IgD-negative memory B cell (primary cell): Measurements from ENCODE around the gene UBTF. TPM values are rescaled to one million over a fixed set of nuclear protein-coding genes. Genes with fewer than 3 reads are reported as not detected.

Experiments used
- H3K27ac Mint-ChIP-seq, 3 donors: one replicate each; pipeline ENCODE4 v1.8.0; 2020 to 2022; ENCODE audit warnings: mild to moderate bottlenecking in 3 of 3, mixed read lengths in 3 of 3, moderate library complexity in 1 of 3
- H3K27me3 Mint-ChIP-seq: one replicate; pipeline ENCODE4 v1.8.0; 2021; ENCODE audit warnings: mixed read lengths
- H3K36me3 Mint-ChIP-seq: one replicate; pipeline ENCODE4 v1.8.0; 2020; ENCODE audit warnings: mild to moderate bottlenecking, mixed read lengths
- H3K4me1 Mint-ChIP-seq, 3 donors: one replicate each; pipeline ENCODE4 v1.8.0; 2020 to 2022; ENCODE audit warnings: mixed read lengths in 3 of 3, mild to moderate bottlenecking in 1 of 3
- H3K4me3 Mint-ChIP-seq, 4 donors: one replicate each; pipeline ENCODE4 v1.8.0; 2020 to 2022; ENCODE audit warnings: mild to moderate bottlenecking in 4 of 4, mixed read lengths in 4 of 4, moderate library complexity in 3 of 4
- H3K9me3 Mint-ChIP-seq, 3 donors: one replicate each; pipeline ENCODE4 v1.8.0; 2020 to 2021; ENCODE audit warnings: mixed read lengths in 3 of 3, mild to moderate bottlenecking in 1 of 3
- polyA plus RNA-seq: library from polyadenylated mRNA; unstranded; fragments of 300-500 nt; fragmentation: Illumina TruSeq; gene quantifications from one replicate; pipeline ENCODE4 v1.2.3, GENCODE V29; 2021

Gene UBTF
- polyA plus RNA-seq, 1 donor from 2014 or later, result 74.3 TPM

- peaks cover 6% of the 10 kb centered on the region for H3K36me3 Mint-ChIP-seq
- peaks cover 27 to 38% (median 31%) of the 10 kb centered on the region in 3 donors for H3K4me1 Mint-ChIP-seq
Measured at GRCh38 chr17:44199553-44200477, 19.7 kb downstream of the UBTF start, which contains the start of gene ATXN7L3. TSS of gene ATXN7L3 (minus strand) at chr17:44199884. CDS start at chr17:44198070, 1,814 bp downstream.

GRCh38 chr17:44198721-44199552 is 20.5 kb downstream of the UBTF start:
- H3K27me3 Mint-ChIP-seq, result no peaks in the 10 kb centered on the region
- H3K36me3 Mint-ChIP-seq, result peaks cover 6% of the 10 kb centered on the region
- peaks cover 25 to 36% (median 30%) of the 10 kb centered on the region in 3 donors for H3K4me1 Mint-ChIP-seq
- H3K4me3 Mint-ChIP-seq, result peak overlapping the region; percentile 84 to 96 (median 94)
- no peaks in the 10 kb centered on the region for H3K9me3 Mint-ChIP-seq
- peak overlapping the region; percentile 78 to 89 (median 88) for H3K27ac Mint-ChIP-seq

More at GRCh38 chr17:44199553-44200477, 19.7 kb downstream of the UBTF start, which contains the start of gene ATXN7L3:
- peak within 1 kb of the TSS; percentile 84 to 96 (median 94) for H3K4me3 Mint-ChIP-seq
- no peaks in the 10 kb centered on the region for H3K9me3 Mint-ChIP-seq
- H3K27me3 Mint-ChIP-seq, result no peaks in the 10 kb centered on the region
- peak within 1 kb of the TSS; percentile 78 to 93 (median 89) for H3K27ac Mint-ChIP-seq

- H3K27ac Mint-ChIP-seq, result peak overlapping the region; percentile 78 to 89 (median 88)
- peaks cover 21 to 28% (median 24%) of the 10 kb centered on the region in 3 donors for H3K4me1 Mint-ChIP-seq
- no peaks in the 10 kb centered on the region for H3K9me3 Mint-ChIP-seq
- peaks cover 6% of the 10 kb centered on the region for H3K36me3 Mint-ChIP-seq
- peak overlapping the region; percentile 84 to 96 (median 94) for H3K4me3 Mint-ChIP-seq
- H3K27me3 Mint-ChIP-seq, result no peaks in the 10 kb centered on the region
Measured at GRCh38 chr17:44197980-44198720, 21.3 kb downstream of the UBTF start.

- H3K36me3 Mint-ChIP-seq, result peaks cover 6% of the 10 kb centered on the region
- peak overlapping the region in 1 of 4 donors; percentile 92 for H3K4me3 Mint-ChIP-seq
- peak overlapping the region in 1 of 3 donors; percentile 89 for H3K27ac Mint-ChIP-seq
- H3K4me1 Mint-ChIP-seq, result peaks cover 16 to 22% (median 17%) of the 10 kb centered on the region in 3 donors
- H3K9me3 Mint-ChIP-seq, result no peaks in the 10 kb centered on the region
- no peaks in the 10 kb centered on the region for H3K27me3 Mint-ChIP-seq
Measured at GRCh38 chr17:44197107-44197506, 22.4 kb downstream of the UBTF start.

GRCh38 chr17:44193326-44194084 is 26.0 kb downstream of the UBTF start:
- Mint-ChIP-seq H3K27ac (no peak overlapping the region), H3K27me3 (no peaks in the 10 kb centered on the region), H3K4me3 (peak overlapping the region in 1 of 4 donors; percentile 60), H3K4me1 (peaks cover 9 to 16% (median 13%) of the 10 kb centered on the region in 3 donors), H3K36me3 (peaks cover 9% of the 10 kb centered on the region), H3K9me3 (no peaks in the 10 kb centered on the region)

- Mint-ChIP-seq H3K27me3 (no peaks in the 10 kb centered on the region), H3K27ac (peak overlapping the region in 1 of 3 donors; percentile 65), H3K9me3 (no peaks in the 10 kb centered on the region), H3K4me1 (peaks cover 5 to 17% (median 11%) of the 10 kb centered on the region in 3 donors), H3K36me3 (peaks cover 5% of the 10 kb centered on the region), H3K4me3 (peak overlapping the region in 1 of 4 donors; percentile 40)
Measured at GRCh38 chr17:44192750-44193149, 26.7 kb downstream of the UBTF start.

GRCh38 chr17:44191941-44192496 is 27.5 kb downstream of the UBTF start:
- Mint-ChIP-seq H3K4me3 (peak overlapping the region in 1 of 4 donors; percentile 40), H3K36me3 (peaks cover 5% of the 10 kb centered on the region)

GRCh38 chr17:44191369-44191768 is 28.1 kb downstream of the UBTF start:
- H3K4me3 Mint-ChIP-seq, result peak overlapping the region in 1 of 4 donors; percentile 81
- no peaks in the 10 kb centered on the region for H3K9me3 Mint-ChIP-seq
- H3K27ac Mint-ChIP-seq, result peak overlapping the region in 1 of 3 donors; percentile 69
- no peaks in the 10 kb centered on the region for H3K27me3 Mint-ChIP-seq
- peaks cover 5% of the 10 kb centered on the region for H3K36me3 Mint-ChIP-seq
- peaks cover 9 to 19% (median 14%) of the 10 kb centered on the region in 3 donors for H3K4me1 Mint-ChIP-seq

More at GRCh38 chr17:44191941-44192496, 27.5 kb downstream of the UBTF start:
- H3K4me1 Mint-ChIP-seq, result peaks cover 7 to 14% (median 13%) of the 10 kb centered on the region in 3 donors
- H3K27me3 Mint-ChIP-seq, result no peaks in the 10 kb centered on the region
- no peaks in the 10 kb centered on the region for H3K9me3 Mint-ChIP-seq
- peak overlapping the region in 1 of 3 donors; percentile 65 for H3K27ac Mint-ChIP-seq

- no peaks in the 10 kb centered on the region for H3K27me3 Mint-ChIP-seq
- H3K36me3 Mint-ChIP-seq, result peaks cover 5% of the 10 kb centered on the region
- H3K4me3 Mint-ChIP-seq, result peak overlapping the region in 3 of 4 donors; percentile 51 to 81 (median 80)
- H3K4me1 Mint-ChIP-seq, result peaks cover 11 to 22% (median 16%) of the 10 kb centered on the region in 3 donors
- H3K27ac Mint-ChIP-seq, result peak overlapping the region in 2 of 3 donors; percentile 57 to 69
- no peaks in the 10 kb centered on the region for H3K9me3 Mint-ChIP-seq
Measured at GRCh38 chr17:44190481-44190880, 29.0 kb downstream of the UBTF start.

- Mint-ChIP-seq H3K4me1 (peaks cover 21 to 26% (median 24%) of the 10 kb centered on the region in 3 donors), H3K36me3 (peaks cover 3% of the 10 kb centered on the region), H3K4me3 (peak overlapping the region; percentile 94 to 100 (median 98)), H3K27me3 (no peaks in the 10 kb centered on the region), H3K27ac (peak overlapping the region; percentile 80 to 93 (median 81)), H3K9me3 (no peaks in the 10 kb centered on the region)
Measured at GRCh38 chr17:44188576-44189403, 30.7 kb downstream of the UBTF start.

- H3K4me1 Mint-ChIP-seq, result peaks cover 24 to 26% (median 24%) of the 10 kb centered on the region in 3 donors
- peaks cover 3% of the 10 kb centered on the region for H3K36me3 Mint-ChIP-seq
- H3K27ac Mint-ChIP-seq, result peak overlapping the region; percentile 93 to 100 (median 99)
- peak overlapping the region; percentile 94 to 100 (median 98) for H3K4me3 Mint-ChIP-seq
- H3K27me3 Mint-ChIP-seq, result no peaks in the 10 kb centered on the region
- H3K9me3 Mint-ChIP-seq, result no peaks in the 10 kb centered on the region
Measured at GRCh38 chr17:44187131-44187899, 32.2 kb downstream of the UBTF start.
